Fibroblast of pulmonary artery (primary cell): ENCODE measurements around the gene GYPC.

ENCODE experiments used
- DNase-seq: peaks from one replicate; pipeline ENCODE4 v3.0.0-alpha.2; 2010; ENCODE audit warnings: low read depth
- H3K4me3 ChIP-seq: replicated peaks from 2 replicates; pipeline ENCODE4 v1.5.1; 2011; ENCODE audit warnings: low read depth, mild to moderate bottlenecking, control low read depth, low read length, moderate library complexity
- TF ChIP-seq, protein P1 (sequence below): IDR thresholded peaks from 2 replicates; pipeline ENCODE4 v1.5.1; 2011; ENCODE audit warnings: mild to moderate bottlenecking, control low read depth, low read length, inconsistent platforms; ENCODE audit errors: missing control alignments

The GYPC gene

DNA sequence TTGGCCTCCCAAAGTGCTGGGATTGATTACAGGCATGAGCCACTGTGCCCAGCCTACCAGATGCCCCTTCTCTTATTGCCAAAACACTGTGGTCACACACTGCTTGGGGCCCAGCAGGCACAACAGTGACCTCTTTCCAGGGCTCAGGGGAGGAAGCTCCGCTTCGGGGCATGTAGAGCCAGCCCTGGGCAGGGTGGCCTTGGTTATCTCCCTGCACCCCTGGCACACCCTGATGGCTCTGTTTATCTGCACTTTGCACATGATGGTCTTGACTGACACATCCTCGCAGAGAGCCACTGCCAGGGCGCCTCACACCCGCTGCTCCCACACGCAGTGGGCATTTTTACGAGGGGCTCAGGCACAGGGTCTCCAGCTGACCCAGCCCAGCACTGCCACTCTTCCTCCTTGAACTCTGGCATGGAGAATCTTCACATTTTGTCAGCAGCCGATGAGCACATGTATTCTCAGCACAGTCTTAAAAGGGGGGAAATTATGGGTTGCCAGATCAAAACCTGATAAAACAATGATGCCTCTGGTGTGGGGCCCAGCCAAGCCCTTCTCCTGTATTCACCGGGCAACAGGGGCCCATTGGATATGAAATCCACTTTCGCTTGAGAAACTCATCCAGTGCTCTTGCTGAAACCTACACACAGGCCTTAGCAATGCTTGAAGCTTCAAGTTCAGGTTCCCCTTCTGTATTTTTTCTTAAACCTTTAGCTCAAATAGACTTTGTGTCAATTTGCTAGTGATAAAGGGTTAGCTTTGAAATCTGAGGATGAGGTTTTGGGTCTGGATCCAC, 5.9 kb downstream of the GYPC start:
- H3K4me3 ChIP-seq = no peak overlapping the region
- no peak for DNase-seq
- TF ChIP-seq, protein P1, sequence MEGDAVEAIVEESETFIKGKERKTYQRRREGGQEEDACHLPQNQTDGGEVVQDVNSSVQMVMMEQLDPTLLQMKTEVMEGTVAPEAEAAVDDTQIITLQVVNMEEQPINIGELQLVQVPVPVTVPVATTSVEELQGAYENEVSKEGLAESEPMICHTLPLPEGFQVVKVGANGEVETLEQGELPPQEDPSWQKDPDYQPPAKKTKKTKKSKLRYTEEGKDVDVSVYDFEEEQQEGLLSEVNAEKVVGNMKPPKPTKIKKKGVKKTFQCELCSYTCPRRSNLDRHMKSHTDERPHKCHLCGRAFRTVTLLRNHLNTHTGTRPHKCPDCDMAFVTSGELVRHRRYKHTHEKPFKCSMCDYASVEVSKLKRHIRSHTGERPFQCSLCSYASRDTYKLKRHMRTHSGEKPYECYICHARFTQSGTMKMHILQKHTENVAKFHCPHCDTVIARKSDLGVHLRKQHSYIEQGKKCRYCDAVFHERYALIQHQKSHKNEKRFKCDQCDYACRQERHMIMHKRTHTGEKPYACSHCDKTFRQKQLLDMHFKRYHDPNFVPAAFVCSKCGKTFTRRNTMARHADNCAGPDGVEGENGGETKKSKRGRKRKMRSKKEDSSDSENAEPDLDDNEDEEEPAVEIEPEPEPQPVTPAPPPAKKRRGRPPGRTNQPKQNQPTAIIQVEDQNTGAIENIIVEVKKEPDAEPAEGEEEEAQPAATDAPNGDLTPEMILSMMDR = no peak

DNA sequence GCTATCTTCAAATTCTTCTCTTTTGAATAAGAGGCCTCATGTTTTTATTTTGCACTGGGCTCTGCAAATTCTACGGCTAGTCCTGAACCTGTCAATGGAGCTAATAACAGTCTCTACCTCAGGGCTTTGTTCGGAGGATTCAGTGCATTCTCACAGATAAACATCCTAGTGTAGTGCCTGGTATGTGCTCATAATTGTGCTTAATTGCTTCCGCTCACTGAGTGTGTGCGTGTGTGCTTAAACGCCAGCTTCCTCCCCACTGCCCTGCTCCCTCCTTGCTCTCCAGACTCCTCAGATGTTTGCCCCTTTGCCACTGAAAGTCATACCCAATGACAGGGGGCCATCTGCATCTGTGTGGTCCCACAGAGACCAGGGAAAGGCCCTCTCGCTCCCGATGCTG, 6.7 kb downstream of the GYPC start:
- TF ChIP-seq, protein P1 = no peak
- DNase-seq = no peak
- no peak overlapping the region for H3K4me3 ChIP-seq

DNA sequence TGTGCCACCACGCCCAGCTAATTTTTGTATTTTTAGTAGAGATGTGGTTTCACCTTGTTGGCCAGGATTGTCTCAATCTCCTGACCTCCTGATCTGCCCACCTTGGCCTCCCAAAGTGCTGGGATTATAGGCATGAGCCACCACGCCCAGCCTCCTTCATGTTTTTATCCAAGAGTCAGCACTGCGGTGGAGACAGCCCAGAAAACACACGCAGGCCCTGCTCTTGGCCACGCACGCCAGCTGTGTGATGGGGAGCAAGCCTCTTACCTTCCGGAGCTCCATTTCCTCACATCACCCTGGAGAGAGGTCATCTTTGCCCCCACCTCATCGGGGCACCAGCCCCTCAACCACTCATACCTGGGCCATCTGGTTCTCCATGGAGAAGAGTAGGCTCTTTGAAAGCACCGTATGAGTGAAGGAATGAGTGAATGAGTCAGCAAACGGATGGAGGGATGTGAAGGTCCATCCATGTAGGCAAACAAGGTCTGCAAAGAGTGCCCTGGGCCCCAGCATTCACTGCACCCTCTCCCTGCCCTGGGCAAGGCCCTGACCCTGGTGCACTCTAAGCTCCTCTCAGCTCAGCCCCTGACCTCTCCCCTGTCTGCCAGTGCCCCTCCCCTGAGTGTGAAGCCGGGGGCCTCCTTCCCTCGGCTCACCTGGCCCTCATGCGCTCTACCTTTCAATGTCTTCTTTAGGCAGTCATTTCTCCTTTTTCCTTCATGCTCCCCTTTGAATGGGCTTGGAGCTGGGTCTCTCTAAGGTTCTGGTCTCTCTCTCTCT, 7.4 kb downstream of the GYPC start:
- no peak for DNase-seq
- TF ChIP-seq, protein P1 = no peak
- H3K4me3 ChIP-seq = no peak overlapping the region

DNA sequence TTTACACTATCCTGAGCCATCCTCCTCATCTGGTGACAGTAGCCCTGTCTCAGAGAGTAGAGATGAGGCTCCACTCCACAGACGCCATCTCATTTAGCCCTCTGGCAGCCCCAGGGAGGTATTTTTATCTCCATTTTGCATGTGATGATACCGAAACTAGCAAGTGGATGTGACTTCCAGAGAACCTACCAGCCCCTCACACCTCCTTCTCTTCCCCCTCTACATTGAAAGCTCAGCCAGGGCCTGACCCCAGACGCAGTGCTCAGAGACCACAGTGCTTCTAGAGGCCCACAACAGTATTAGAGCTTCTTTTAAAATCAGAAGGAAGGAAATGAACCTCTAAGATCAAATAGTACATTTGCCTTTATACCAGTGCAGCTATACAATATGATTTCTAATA, 8.3 kb downstream of the GYPC start:
- TF ChIP-seq, protein P1 = no peak
- no peak for DNase-seq
- no peak overlapping the region for H3K4me3 ChIP-seq

DNA sequence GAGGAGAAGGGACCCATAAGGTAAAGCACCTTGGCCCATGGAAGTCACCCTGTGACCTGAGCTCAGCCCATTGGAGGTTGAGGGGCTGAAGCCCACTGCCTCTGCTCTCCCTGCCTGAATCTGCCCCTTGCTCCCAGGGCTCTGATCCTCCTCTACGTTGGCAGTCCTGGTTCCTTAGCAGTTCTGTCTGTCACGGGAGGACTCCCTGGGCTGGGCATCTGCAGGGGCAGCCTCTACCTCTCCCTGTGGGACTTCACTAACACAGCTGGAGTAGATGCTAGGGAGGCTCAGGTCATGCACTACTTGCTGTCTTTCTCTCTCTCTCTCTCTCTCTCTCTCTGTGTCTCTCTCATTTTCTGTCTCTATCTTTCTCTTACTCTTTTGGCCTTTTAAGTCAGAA, 8.7 kb downstream of the GYPC start:
- H3K4me3 ChIP-seq = no peak overlapping the region
- TF ChIP-seq, protein P1 = no peak

DNA sequence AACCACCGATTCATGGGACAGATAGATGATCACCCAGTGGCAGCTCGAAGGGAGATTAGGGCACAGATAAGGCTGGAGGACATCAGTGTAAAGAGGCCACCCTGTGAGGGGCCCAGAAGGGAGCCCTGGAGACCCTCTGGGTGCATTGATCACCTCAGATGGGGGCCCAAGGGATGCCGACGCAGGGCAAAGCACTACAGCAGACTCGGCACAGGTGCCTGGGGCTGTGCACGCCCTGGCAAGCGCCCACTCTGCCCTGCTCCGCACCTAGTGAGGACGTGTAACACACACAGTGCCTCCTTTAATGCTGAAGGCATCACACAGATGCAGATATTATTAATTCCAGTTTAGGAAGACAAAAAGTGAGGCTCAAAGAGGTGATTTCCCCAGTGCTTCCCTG, 9.5 kb downstream of the GYPC start:
- TF ChIP-seq, protein P1 = no peak
- no peak for DNase-seq
- H3K4me3 ChIP-seq = no peak overlapping the region

More for the DNA sequence above, 8.7 kb downstream of the GYPC start:
- no peak for DNase-seq
